T47D (cell line): ENCODE results near the gene AMBP.
A peak's percentile ranks its signal among the peaks of the same experiment; 100 is the strongest.
"Not testable (repeated sequence)": the region's sequence is repeated elsewhere in the genome, so short reads cannot be mapped to it uniquely, and the experiment has no call there.

Source experiments
- DNase-seq, 2 experiments: peaks; one replicate each; pipeline versions ENCODE4 v3.0.0 to v3.0.0-alpha.2; 2011 to 2012; ENCODE audit warnings: low read depth in 1 of 2, low spot score in 1 of 2
- JUND ChIP-seq: IDR thresholded peaks from 2 replicates; pipeline ENCODE4 v1.6.1; 2012; ENCODE audit warnings: low read depth
- in situ Hi-C: cut with HindIII; loops from 2 replicates; pipeline ENCODE4 v1.10.0; 2016; ENCODE audit warnings: low sequenced_read_pairs, low pct_unique_long_range_greater_than_20kb

Gene AMBP

GRCh38 chr9:114055061-114055460, 23.0 kb downstream of the AMBP start:
- no peak for TF ChIP-seq JUND
- no peak for DNase-seq
- in situ Hi-C loops = no loop called here

GRCh38 chr9:114054191-114054690, 23.9 kb downstream of the AMBP start:
- in situ Hi-C loops = no loop called here
- no peak for DNase-seq
- no peak for TF ChIP-seq JUND

GRCh38 chr9:114053246-114054005, 24.7 kb downstream of the AMBP start:
- TF ChIP-seq JUND = no peak
- no peak for DNase-seq
- in situ Hi-C loops = no loop called here

- TF ChIP-seq JUND = no peak
- DNase-seq = no peak
- in situ Hi-C loops = no loop called here
Observed at GRCh38 chr9:114051706-114052105, 26.4 kb downstream of the AMBP start.

GRCh38 chr9:114051281-114051680, 26.8 kb downstream of the AMBP start:
- no peak for DNase-seq
- no peak for TF ChIP-seq JUND
- in situ Hi-C loops = no loop called here

GRCh38 chr9:114050646-114051045, 27.5 kb downstream of the AMBP start:
- in situ Hi-C loops = no loop called here
- no peak for DNase-seq
- TF ChIP-seq JUND = no peak

- TF ChIP-seq JUND = no peak
- DNase-seq = no peak
- in situ Hi-C loops = no loop called here
Observed at GRCh38 chr9:114050226-114050568, 27.9 kb downstream of the AMBP start.

- TF ChIP-seq JUND = no peak
- no peak for DNase-seq
- in situ Hi-C loops = no loop called here
Observed at GRCh38 chr9:114049441-114050225, 28.5 kb downstream of the AMBP start.

GRCh38 chr9:114048533-114049415, 29.3 kb downstream of the AMBP start:
- no peak for TF ChIP-seq JUND
- DNase-seq = no peak
- in situ Hi-C loops = no loop called here

GRCh38 chr9:114047717-114048116, 30.4 kb downstream of the AMBP start:
- DNase-seq = peak; percentile 73 to 74
- in situ Hi-C loops = no loop called here
- TF ChIP-seq JUND = no peak

- in situ Hi-C loops = no loop called here
- no peak for TF ChIP-seq JUND
- DNase-seq = no peak
Observed at GRCh38 chr9:114046875-114047274, 31.2 kb downstream of the AMBP start.

- no peak for DNase-seq
- no peak for TF ChIP-seq JUND
- in situ Hi-C loops = no loop called here
Observed at GRCh38 chr9:114046237-114046755, 31.8 kb downstream of the AMBP start.

- DNase-seq, in situ Hi-C loops: not testable (repeated sequence)
Observed at GRCh38 chr9:114043660-114044059, 34.4 kb downstream of the AMBP start.
